ENCODE data around the gene REN.

GRCh38 chr1:204198348-204199340 is 32.5 kb upstream of the REN start:
- TF ChIP-seq EZH2 (IDR thresholded peaks at IDR 0.05; ENCODE audit: borderline replicate concordance, insufficient read depth, low read length, poor library complexity, severe bottlenecking) = no peak
- no peak for TF ChIP-seq MXI1 (conservative IDR thresholded peaks at IDR 0.05; ENCODE audit: poor library complexity, severe bottlenecking)
- TF ChIP-seq, protein P1, sequence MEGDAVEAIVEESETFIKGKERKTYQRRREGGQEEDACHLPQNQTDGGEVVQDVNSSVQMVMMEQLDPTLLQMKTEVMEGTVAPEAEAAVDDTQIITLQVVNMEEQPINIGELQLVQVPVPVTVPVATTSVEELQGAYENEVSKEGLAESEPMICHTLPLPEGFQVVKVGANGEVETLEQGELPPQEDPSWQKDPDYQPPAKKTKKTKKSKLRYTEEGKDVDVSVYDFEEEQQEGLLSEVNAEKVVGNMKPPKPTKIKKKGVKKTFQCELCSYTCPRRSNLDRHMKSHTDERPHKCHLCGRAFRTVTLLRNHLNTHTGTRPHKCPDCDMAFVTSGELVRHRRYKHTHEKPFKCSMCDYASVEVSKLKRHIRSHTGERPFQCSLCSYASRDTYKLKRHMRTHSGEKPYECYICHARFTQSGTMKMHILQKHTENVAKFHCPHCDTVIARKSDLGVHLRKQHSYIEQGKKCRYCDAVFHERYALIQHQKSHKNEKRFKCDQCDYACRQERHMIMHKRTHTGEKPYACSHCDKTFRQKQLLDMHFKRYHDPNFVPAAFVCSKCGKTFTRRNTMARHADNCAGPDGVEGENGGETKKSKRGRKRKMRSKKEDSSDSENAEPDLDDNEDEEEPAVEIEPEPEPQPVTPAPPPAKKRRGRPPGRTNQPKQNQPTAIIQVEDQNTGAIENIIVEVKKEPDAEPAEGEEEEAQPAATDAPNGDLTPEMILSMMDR (IDR thresholded peaks at IDR 0.05; ENCODE audit: poor library complexity, severe bottlenecking) = no peak
- no peak for TF ChIP-seq SMC3 (conservative IDR thresholded peaks at IDR 0.05; ENCODE audit: poor library complexity)
- no peak for TF ChIP-seq POLR2AphosphoS5 (IDR thresholded peaks at IDR 0.05)
- no peak for TF ChIP-seq TAF1 (IDR thresholded peaks at IDR 0.05; ENCODE audit: low read depth)
- no peak for TF ChIP-seq EP300 (conservative IDR thresholded peaks at IDR 0.05; ENCODE audit: poor library complexity, severe bottlenecking)
- TF ChIP-seq RAD21 (conservative IDR thresholded peaks at IDR 0.05) = no peak
- no peak for TF ChIP-seq REST (IDR thresholded peaks at IDR 0.05; ENCODE audit: borderline replicate concordance)

Measured in neural cell (in vitro differentiated cells).